ENCODE data around the gene RRM2. TPM values are rescaled to one million over a fixed set of nuclear protein-coding genes. Genes with fewer than 3 reads are reported as not detected.
A peak's percentile ranks its signal among the peaks of the same experiment; 100 is the strongest.

RRM2 gene
- total RNA-seq, 1 donor from 2014 or later, result 11.9 TPM

DNA sequence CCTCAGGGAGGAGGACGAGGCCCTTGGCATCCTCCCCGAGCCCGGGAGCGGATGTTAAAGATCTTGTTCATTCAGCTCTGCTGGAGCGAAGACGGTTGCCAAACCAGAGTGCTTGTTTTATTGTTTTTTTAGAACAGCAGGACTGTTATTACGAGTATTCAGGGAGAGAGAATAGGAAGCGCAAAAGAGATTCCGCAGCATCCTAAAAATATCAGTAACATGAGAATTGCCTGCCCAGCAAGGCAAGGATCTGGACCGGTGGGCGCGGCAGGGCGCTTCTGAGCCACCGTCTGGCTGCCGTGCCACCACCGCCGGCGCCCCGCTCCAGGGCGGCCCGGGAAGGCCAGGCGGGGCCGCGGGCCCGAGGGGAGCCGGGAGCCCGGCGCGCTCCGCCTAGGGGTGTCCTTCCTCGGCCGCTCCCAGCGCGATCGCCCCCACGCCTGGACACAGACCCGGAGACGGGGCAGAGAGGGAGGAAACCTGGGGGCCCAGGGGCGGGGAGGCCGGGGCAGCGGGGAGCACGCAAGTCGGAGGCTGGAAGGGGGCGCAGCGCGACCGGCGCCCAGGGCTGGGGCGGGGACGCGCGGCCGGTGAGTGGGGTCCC lies 43.2 kb upstream of the RRM2 start:
- H3K4me1 ChIP-seq (ENCODE audit: insufficient read depth, low read length), result peaks cover 14% of the 10 kb centered on the region
- no peaks in the 10 kb centered on the region for H3K79me2 ChIP-seq (ENCODE audit: insufficient read depth, low read length)
- no peaks in the 10 kb centered on the region for H3K9me3 ChIP-seq (ENCODE audit: insufficient read depth, low read depth, low read length)
- peaks cover 23% of the 10 kb centered on the region for H3K27me3 ChIP-seq (ENCODE audit: insufficient read depth, low read length)
- peak overlapping the region; percentile 86 for H3K4me3 Mint-ChIP-seq (ENCODE audit: unreplicated experiment)
- H3K36me3 ChIP-seq (ENCODE audit: insufficient read depth, low read length), result no peaks in the 10 kb centered on the region
- no peak overlapping the region for H3K27ac ChIP-seq (ENCODE audit: low read depth, low read length)
- H3K36me3 Mint-ChIP-seq (ENCODE audit: low read depth, unreplicated experiment), result no peaks in the 10 kb centered on the region
- peak overlapping the region; percentile 32 for H3K9ac ChIP-seq (ENCODE audit: low read length)
- H3K4me2 ChIP-seq (ENCODE audit: low read length), result peak overlapping the region; percentile 80
- peaks cover 14% of the 10 kb centered on the region for H4K20me1 ChIP-seq (ENCODE audit: insufficient read depth, low read length)
- no peak for TF ChIP-seq EZH2 (IDR thresholded peaks at IDR 0.05; ENCODE audit: insufficient read depth, low read length)
- TF ChIP-seq, protein P1, sequence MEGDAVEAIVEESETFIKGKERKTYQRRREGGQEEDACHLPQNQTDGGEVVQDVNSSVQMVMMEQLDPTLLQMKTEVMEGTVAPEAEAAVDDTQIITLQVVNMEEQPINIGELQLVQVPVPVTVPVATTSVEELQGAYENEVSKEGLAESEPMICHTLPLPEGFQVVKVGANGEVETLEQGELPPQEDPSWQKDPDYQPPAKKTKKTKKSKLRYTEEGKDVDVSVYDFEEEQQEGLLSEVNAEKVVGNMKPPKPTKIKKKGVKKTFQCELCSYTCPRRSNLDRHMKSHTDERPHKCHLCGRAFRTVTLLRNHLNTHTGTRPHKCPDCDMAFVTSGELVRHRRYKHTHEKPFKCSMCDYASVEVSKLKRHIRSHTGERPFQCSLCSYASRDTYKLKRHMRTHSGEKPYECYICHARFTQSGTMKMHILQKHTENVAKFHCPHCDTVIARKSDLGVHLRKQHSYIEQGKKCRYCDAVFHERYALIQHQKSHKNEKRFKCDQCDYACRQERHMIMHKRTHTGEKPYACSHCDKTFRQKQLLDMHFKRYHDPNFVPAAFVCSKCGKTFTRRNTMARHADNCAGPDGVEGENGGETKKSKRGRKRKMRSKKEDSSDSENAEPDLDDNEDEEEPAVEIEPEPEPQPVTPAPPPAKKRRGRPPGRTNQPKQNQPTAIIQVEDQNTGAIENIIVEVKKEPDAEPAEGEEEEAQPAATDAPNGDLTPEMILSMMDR (IDR thresholded peaks at IDR 0.05; ENCODE audit: insufficient read depth, low read depth, low read length), result no peak
- DNase-seq (ENCODE audit: low read depth), result peak; percentile 69
- peak overlapping the region; percentile 29 for H2AFZ ChIP-seq (ENCODE audit: low read depth, low read length)
- H3K9me3 Mint-ChIP-seq (ENCODE audit: unreplicated experiment), result peaks cover 3% of the 10 kb centered on the region
- peak overlapping the region; percentile 51 for H3K4me3 ChIP-seq (ENCODE audit: insufficient read depth, low read depth, low read length)
- peaks cover 21% of the 10 kb centered on the region for H3K4me1 Mint-ChIP-seq (ENCODE audit: low read depth, unreplicated experiment)
- no peak for FAIRE-seq
- peaks cover 50% of the 10 kb centered on the region for H3K27me3 Mint-ChIP-seq (ENCODE audit: low read depth, unreplicated experiment)
- H3K27ac Mint-ChIP-seq (ENCODE audit: unreplicated experiment), result peak overlapping the region; percentile 36

DNA sequence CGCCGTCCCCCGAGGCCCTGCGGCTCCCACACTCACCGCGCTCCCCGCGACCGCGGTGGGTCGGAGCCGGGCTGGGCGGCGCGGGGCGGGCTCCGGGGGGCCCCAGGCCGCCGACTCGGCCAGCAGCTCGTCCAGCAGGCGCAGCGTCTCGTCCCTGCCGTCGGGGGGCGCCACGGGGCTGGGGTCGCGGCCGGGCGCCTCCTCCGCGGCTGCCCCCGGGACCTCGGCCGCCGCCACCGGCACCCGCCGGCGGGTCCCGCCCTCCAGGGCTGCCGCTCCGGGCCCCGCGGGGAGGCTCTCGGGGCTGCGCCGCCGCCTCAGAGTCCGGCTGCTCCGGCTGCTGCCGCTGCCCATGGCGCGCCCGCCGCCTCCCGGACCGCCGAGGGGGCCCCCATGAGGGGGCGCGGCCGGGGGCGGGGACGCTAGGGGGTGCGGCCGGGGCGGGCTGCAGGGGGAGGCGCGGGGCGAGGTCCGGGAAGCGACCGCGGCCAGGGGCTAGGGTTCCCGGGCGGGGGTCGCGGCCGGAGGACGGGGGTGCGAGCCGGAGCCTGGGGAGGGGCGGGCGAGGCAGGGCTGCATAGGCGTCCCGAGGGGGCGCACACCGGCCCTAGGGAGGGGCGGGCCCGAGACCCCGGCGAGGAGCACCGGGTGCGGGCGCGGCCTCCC lies 42.5 kb upstream of the RRM2 start, which contains the start of gene CYS1:
TSS of gene CYS1 (minus strand) at position 542 of the 666 bp plus-strand sequence. CDS start at position 354, 188 bp downstream.
- Histone ChIP-seq H3K79me2 (ENCODE audit: insufficient read depth, low read length) (no peaks in the 10 kb centered on the region), H3K27ac (ENCODE audit: low read depth, low read length) (no peak within 1 kb of the TSS), H3K9ac (ENCODE audit: low read length) (peak within 1 kb of the TSS; percentile 32), H3K27me3 (ENCODE audit: insufficient read depth, low read length) (peaks cover 24% of the 10 kb centered on the region), H3K4me3 (ENCODE audit: insufficient read depth, low read depth, low read length) (peak within 1 kb of the TSS; percentile 51), H3K4me1 (ENCODE audit: insufficient read depth, low read length) (peaks cover 14% of the 10 kb centered on the region), H4K20me1 (ENCODE audit: insufficient read depth, low read length) (peaks cover 14% of the 10 kb centered on the region), H2AFZ (ENCODE audit: low read depth, low read length) (peak within 1 kb of the TSS; percentile 66), H3K36me3 (ENCODE audit: insufficient read depth, low read length) (no peaks in the 10 kb centered on the region), H3K9me3 (ENCODE audit: insufficient read depth, low read depth, low read length) (no peaks in the 10 kb centered on the region), H3K4me2 (ENCODE audit: low read length) (peak within 1 kb of the TSS; percentile 80)
- peaks cover 51% of the 10 kb centered on the region for H3K27me3 Mint-ChIP-seq (ENCODE audit: low read depth, unreplicated experiment)
- peaks cover 3% of the 10 kb centered on the region for H3K9me3 Mint-ChIP-seq (ENCODE audit: unreplicated experiment)
- H3K27ac Mint-ChIP-seq (ENCODE audit: unreplicated experiment), result peak within 1 kb of the TSS; percentile 48
- TF ChIP-seq EZH2 (IDR thresholded peaks at IDR 0.05; ENCODE audit: insufficient read depth, low read length), result no peak
- TF ChIP-seq, protein P1 (IDR thresholded peaks at IDR 0.05; ENCODE audit: insufficient read depth, low read depth, low read length), result no peak
- no peak for DNase-seq (ENCODE audit: low read depth)
- no peak for FAIRE-seq
- H3K4me1 Mint-ChIP-seq (ENCODE audit: low read depth, unreplicated experiment), result peaks cover 21% of the 10 kb centered on the region
- H3K36me3 Mint-ChIP-seq (ENCODE audit: low read depth, unreplicated experiment), result no peaks in the 10 kb centered on the region
- H3K4me3 Mint-ChIP-seq (ENCODE audit: unreplicated experiment), result peak within 1 kb of the TSS; percentile 86

All from astrocyte (in vitro differentiated cells and primary cell).